ENCODE measurements around the gene LZTFL1. TPM values are rescaled to one million over a fixed set of nuclear protein-coding genes. Genes with fewer than 3 reads are reported as not detected.

Gene LZTFL1
- total RNA-seq, 1 experiment from 2014 or later, result 9.1 TPM

DNA sequence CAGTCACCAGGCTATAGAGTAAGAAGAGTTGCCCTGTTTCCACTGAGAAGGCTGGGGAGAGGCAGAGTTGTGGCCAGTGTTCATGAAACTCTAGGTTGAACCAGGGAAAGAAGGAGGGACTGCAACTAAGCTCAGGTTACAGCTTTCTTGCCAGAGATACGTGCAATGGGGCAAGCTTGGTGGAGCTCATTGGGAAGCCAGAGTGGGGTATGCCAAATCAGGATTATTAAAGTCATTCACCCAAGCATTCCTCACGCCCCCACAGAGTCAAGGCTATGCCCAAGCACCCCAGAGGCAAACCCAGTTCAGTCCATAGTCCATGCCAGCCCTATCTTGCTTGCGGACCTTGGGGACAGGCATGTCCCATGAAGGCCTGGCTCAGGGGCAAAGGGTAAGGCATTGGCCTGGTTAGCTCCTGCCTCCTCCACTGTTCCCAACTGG is 63.1 kb downstream of the LZTFL1 start:
- H3K4me1 Mint-ChIP-seq, result peaks cover 23% of the 10 kb centered on the region
- TF ChIP-seq, protein P1, sequence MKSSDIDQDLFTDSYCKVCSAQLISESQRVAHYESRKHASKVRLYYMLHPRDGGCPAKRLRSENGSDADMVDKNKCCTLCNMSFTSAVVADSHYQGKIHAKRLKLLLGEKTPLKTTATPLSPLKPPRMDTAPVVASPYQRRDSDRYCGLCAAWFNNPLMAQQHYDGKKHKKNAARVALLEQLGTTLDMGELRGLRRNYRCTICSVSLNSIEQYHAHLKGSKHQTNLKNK (CRISPR knock-in tag; IDR thresholded peaks at IDR 0.05), result no peak
- TF ChIP-seq JUN (CRISPR knock-in tag; IDR thresholded peaks at IDR 0.05), result no peak
- no peak for TF ChIP-seq OVOL2 (CRISPR knock-in tag; IDR thresholded peaks at IDR 0.05; ENCODE audit: borderline replicate concordance)
- no peak for TF ChIP-seq CREM (CRISPR knock-in tag; IDR thresholded peaks at IDR 0.05)
- TF ChIP-seq SMAD4 (CRISPR knock-in tag; IDR thresholded peaks at IDR 0.05), result no peak
- H3K27me3 Mint-ChIP-seq (ENCODE audit: low read depth), result no peaks in the 10 kb centered on the region; the same call in 1 of the 2 replicates
- no peak overlapping the region for H3K4me3 Mint-ChIP-seq
- DNase-seq (ENCODE audit: low spot score) (no peak), ATAC-seq (no peak)
- ChIA-PET CTCF (interaction anchor here (1.2 to 1.9 kb wide), 3 partner anchors 18 to 119 kb away, joined by 3 to 15 read pairs (median 4); no protein-coding TSS in a partner anchor), POLR2A (interaction anchor here (1.1 kb wide), 1 partner anchor 27 kb away, joined by 4 read pairs; no protein-coding TSS in a partner anchor)
- no peak overlapping the region for H3K27ac Mint-ChIP-seq
- H3K36me3 Mint-ChIP-seq, result no peaks in the 10 kb centered on the region
- H3K9me3 Mint-ChIP-seq, result no peaks in the 10 kb centered on the region

DNA sequence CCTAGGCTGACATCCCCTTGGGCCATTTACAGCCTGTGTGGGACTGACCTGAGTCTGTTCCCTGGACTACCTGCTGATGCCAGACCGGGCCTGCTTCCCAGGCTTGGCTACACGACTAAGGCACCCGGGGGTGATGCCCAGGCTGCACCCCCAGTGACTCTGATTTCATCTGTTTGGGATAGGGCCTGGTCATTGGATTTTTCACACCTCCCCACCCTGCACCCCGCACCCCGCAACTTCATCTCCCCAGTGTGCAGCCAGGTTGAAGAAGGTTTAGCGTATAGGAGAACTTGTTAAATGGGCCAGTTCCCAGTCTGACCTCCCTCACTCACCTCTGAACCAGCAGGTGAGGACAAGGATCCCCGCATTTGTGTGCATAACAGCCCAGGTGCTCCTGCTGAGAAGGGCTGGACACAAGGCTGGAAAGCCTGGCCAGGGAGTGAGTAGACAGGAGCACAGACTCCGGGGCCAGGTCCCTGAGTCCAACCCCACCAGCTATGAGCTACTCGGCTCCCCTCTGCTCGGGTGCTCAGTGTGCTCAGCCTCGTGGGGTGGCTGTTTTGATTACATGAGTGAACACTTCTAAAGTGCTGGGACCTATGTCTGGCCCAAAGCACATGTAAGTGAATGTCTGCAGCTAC is 64.1 kb downstream of the LZTFL1 start:
- DNase-seq (ENCODE audit: low spot score) (no peak), ATAC-seq (no peak)
- no peaks in the 10 kb centered on the region; the same call in 1 of the 2 replicates for H3K27me3 Mint-ChIP-seq (ENCODE audit: low read depth)
- H3K4me1 Mint-ChIP-seq, result peaks cover 23% of the 10 kb centered on the region
- TF ChIP-seq ESRRA (CRISPR knock-in tag; IDR thresholded peaks at IDR 0.05; ENCODE audit: borderline replicate concordance) (no peak), ETV6 (CRISPR knock-in tag; IDR thresholded peaks at IDR 0.05) (no peak), CREM (CRISPR knock-in tag; IDR thresholded peaks at IDR 0.05) (no peak), FOXJ3 (CRISPR knock-in tag; IDR thresholded peaks at IDR 0.05; ENCODE audit: borderline replicate concordance) (no peak), ZNF416 (CRISPR knock-in tag; IDR thresholded peaks at IDR 0.05) (no peak), KAT7 (CRISPR knock-in tag; IDR thresholded peaks at IDR 0.05; ENCODE audit: borderline replicate concordance) (no peak), GTF2I (CRISPR knock-in tag; conservative IDR thresholded peaks at IDR 0.05) (no peak), PRRX2 (CRISPR knock-in tag; IDR thresholded peaks at IDR 0.05) (no peak), SMAD3 (CRISPR knock-in tag; IDR thresholded peaks at IDR 0.05; ENCODE audit: borderline replicate concordance) (no peak)
- TF ChIP-seq, protein P2, sequence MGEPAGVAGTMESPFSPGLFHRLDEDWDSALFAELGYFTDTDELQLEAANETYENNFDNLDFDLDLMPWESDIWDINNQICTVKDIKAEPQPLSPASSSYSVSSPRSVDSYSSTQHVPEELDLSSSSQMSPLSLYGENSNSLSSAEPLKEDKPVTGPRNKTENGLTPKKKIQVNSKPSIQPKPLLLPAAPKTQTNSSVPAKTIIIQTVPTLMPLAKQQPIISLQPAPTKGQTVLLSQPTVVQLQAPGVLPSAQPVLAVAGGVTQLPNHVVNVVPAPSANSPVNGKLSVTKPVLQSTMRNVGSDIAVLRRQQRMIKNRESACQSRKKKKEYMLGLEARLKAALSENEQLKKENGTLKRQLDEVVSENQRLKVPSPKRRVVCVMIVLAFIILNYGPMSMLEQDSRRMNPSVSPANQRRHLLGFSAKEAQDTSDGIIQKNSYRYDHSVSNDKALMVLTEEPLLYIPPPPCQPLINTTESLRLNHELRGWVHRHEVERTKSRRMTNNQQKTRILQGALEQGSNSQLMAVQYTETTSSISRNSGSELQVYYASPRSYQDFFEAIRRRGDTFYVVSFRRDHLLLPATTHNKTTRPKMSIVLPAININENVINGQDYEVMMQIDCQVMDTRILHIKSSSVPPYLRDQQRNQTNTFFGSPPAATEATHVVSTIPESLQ (CRISPR knock-in tag; IDR thresholded peaks at IDR 0.05), result no peak
- TF ChIP-seq, protein P1 (CRISPR knock-in tag; IDR thresholded peaks at IDR 0.05), result no peak
- TF ChIP-seq, protein P3, sequence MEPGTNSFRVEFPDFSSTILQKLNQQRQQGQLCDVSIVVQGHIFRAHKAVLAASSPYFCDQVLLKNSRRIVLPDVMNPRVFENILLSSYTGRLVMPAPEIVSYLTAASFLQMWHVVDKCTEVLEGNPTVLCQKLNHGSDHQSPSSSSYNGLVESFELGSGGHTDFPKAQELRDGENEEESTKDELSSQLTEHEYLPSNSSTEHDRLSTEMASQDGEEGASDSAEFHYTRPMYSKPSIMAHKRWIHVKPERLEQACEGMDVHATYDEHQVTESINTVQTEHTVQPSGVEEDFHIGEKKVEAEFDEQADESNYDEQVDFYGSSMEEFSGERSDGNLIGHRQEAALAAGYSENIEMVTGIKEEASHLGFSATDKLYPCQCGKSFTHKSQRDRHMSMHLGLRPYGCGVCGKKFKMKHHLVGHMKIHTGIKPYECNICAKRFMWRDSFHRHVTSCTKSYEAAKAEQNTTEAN (CRISPR knock-in tag; IDR thresholded peaks at IDR 0.05), result no peak
- TF ChIP-seq, protein P4, sequence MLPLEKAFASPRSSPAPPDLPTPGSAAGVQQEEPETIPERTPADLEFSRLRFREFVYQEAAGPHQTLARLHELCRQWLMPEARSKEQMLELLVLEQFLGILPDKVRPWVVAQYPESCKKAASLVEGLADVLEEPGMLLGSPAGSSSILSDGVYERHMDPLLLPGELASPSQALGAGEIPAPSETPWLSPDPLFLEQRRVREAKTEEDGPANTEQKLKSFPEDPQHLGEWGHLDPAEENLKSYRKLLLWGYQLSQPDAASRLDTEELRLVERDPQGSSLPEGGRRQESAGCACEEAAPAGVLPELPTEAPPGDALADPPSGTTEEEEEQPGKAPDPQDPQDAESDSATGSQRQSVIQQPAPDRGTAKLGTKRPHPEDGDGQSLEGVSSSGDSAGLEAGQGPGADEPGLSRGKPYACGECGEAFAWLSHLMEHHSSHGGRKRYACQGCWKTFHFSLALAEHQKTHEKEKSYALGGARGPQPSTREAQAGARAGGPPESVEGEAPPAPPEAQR (CRISPR knock-in tag; IDR thresholded peaks at IDR 0.05), result no peak
- TF ChIP-seq, protein P5, sequence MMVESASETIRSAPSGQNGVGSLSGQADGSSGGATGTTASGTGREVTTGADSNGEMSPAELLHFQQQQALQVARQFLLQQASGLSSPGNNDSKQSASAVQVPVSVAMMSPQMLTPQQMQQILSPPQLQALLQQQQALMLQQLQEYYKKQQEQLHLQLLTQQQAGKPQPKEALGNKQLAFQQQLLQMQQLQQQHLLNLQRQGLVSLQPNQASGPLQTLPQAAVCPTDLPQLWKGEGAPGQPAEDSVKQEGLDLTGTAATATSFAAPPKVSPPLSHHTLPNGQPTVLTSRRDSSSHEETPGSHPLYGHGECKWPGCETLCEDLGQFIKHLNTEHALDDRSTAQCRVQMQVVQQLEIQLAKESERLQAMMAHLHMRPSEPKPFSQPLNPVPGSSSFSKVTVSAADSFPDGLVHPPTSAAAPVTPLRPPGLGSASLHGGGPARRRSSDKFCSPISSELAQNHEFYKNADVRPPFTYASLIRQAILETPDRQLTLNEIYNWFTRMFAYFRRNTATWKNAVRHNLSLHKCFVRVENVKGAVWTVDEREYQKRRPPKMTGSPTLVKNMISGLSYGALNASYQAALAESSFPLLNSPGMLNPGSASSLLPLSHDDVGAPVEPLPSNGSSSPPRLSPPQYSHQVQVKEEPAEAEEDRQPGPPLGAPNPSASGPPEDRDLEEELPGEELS (CRISPR knock-in tag; IDR thresholded peaks at IDR 0.05), result no peak
- H3K36me3 Mint-ChIP-seq, result no peaks in the 10 kb centered on the region
- ChIA-PET CTCF (interaction anchor here (1.2 to 1.9 kb wide), 3 partner anchors 17 to 118 kb away, joined by 3 to 15 read pairs (median 4); no protein-coding TSS in a partner anchor), POLR2A (interaction anchor here (1.1 kb wide), 1 partner anchor 28 kb away, joined by 4 read pairs; no protein-coding TSS in a partner anchor)
- H3K9me3 Mint-ChIP-seq, result no peaks in the 10 kb centered on the region
- H3K27ac Mint-ChIP-seq, result no peak overlapping the region
- no peak overlapping the region for H3K4me3 Mint-ChIP-seq

Measured in WTC11 (cell line).